Measurements from ENCODE around the gene OR10AD1. TPM values are rescaled to one million over a fixed set of nuclear protein-coding genes. Genes with fewer than 3 reads are reported as not detected.
"Not testable (repeated sequence)": the region's sequence is repeated elsewhere in the genome, so short reads cannot be mapped to it uniquely, and the experiment has no call there.

The OR10AD1 gene
- polyA plus RNA-seq, 2 donors, result not detected

- no peaks in the 10 kb centered on the region for H3K9me3 ChIP-seq (ENCODE audit: control insufficient read depth in 2 of 2, insufficient read depth in 1 of 2, low read depth in 1 of 2, low read length in 1 of 2)
These were observed 13.7 kb upstream of the OR10AD1 start for GRCh38 chr12:48216785-48217184.

DNA sequence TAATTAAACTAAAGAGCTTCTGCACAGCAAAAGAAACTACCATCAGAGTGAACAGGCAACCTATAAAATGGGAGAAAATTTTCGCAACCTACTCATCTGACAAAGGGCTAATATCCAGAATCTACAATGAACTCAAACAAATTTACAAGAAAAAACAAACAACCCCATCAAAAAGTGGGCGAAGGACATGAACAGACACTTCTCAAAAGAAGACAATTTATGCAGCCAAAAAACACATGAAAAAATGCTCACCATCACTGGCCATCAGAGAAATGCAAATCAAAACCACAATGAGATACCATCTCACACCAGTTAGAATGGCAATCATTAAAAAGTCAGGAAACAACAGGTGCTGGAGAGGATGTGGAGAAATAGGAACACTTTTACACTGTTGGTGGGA is 6.4 kb upstream of the OR10AD1 start:
- H3K4me1 ChIP-seq (ENCODE audit: control insufficient read depth in 2 of 2, insufficient read depth in 2 of 2, low read length in 1 of 2); H3K36me3 ChIP-seq (ENCODE audit: control insufficient read depth in 2 of 2, insufficient read depth in 2 of 2, low read length in 1 of 2); H3K9me3 ChIP-seq (ENCODE audit: control insufficient read depth in 2 of 2, insufficient read depth in 1 of 2, low read depth in 1 of 2, low read length in 1 of 2); H3K4me3 ChIP-seq (ENCODE audit: low read depth in 1 of 2, low read length in 2 of 2); H3K27ac ChIP-seq (ENCODE audit: low read depth in 2 of 2, low read length in 1 of 2); H3K27me3 ChIP-seq (ENCODE audit: control insufficient read depth in 1 of 2, insufficient read depth in 2 of 2, low read length in 2 of 2): not testable (repeated sequence)
- 90 to 100% methylated on average over 1 of the region's 2 CpGs for WGBS, 2 donors

More at GRCh38 chr12:48216785-48217184, 13.7 kb upstream of the OR10AD1 start:
- no peaks in the 10 kb centered on the region for H3K36me3 ChIP-seq (ENCODE audit: control insufficient read depth in 2 of 2, insufficient read depth in 2 of 2, low read length in 1 of 2)
- no peak overlapping the region for H3K27ac ChIP-seq (ENCODE audit: low read depth in 2 of 2, low read length in 1 of 2)
- no peaks in the 10 kb centered on the region for H3K4me1 ChIP-seq (ENCODE audit: control insufficient read depth in 2 of 2, insufficient read depth in 2 of 2, low read length in 1 of 2)
- H3K4me3 ChIP-seq (ENCODE audit: low read depth in 1 of 2, low read length in 2 of 2), result no peak overlapping the region
- H3K27me3 ChIP-seq (ENCODE audit: control insufficient read depth in 1 of 2, insufficient read depth in 2 of 2, low read length in 2 of 2), result no peaks in the 10 kb centered on the region

GRCh38 chr12:48202766-48203165 is 326 bp downstream of the OR10AD1 start:
- WGBS, 2 donors, result 86 to 92% methylated on average over 8 of the region's 8 CpGs
- H3K4me3 ChIP-seq (ENCODE audit: low read depth in 1 of 2, low read length in 2 of 2), result no peak overlapping the region
- peaks cover 0 to 1% of the 10 kb centered on the region in 2 donors for H3K36me3 ChIP-seq (ENCODE audit: control insufficient read depth in 2 of 2, insufficient read depth in 2 of 2, low read length in 1 of 2)
- no peaks in the 10 kb centered on the region for H3K4me1 ChIP-seq (ENCODE audit: control insufficient read depth in 2 of 2, insufficient read depth in 2 of 2, low read length in 1 of 2)
- H3K27me3 ChIP-seq (ENCODE audit: control insufficient read depth in 1 of 2, insufficient read depth in 2 of 2, low read length in 2 of 2), result no peaks in the 10 kb centered on the region
- H3K9me3 ChIP-seq (ENCODE audit: control insufficient read depth in 2 of 2, insufficient read depth in 1 of 2, low read depth in 1 of 2, low read length in 1 of 2), result peaks cover 0 to under 1% of the 10 kb centered on the region in 2 donors
- H3K27ac ChIP-seq (ENCODE audit: low read depth in 2 of 2, low read length in 1 of 2), result no peak overlapping the region

DNA sequence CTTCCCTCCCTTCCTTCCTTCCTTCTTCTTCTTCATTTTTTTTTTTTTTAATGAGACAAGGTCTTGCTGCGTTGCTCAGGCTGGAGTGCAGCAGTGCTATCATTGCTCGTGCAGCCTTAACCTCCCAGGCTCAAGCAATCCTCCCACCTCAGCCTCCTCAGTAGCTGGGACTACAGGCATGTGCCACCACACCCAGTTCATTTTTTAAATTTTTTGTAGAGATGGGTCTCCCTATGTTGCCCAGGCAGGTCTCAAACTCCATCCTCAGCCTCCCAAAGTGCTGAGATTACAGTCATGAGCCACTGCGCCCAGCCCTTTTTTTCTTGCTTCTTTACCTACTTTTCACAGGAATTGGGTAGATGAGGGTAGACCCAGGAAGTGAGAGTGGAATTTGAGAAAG is 1.6 kb downstream of the OR10AD1 start:
- no peaks in the 10 kb centered on the region for H3K27me3 ChIP-seq (ENCODE audit: control insufficient read depth in 1 of 2, insufficient read depth in 2 of 2, low read length in 2 of 2)
- H3K9me3 ChIP-seq (ENCODE audit: control insufficient read depth in 2 of 2, insufficient read depth in 1 of 2, low read depth in 1 of 2, low read length in 1 of 2), result no peaks in the 10 kb centered on the region
- no peaks in the 10 kb centered on the region for H3K4me1 ChIP-seq (ENCODE audit: control insufficient read depth in 2 of 2, insufficient read depth in 2 of 2, low read length in 1 of 2)
- no peak overlapping the region for H3K27ac ChIP-seq (ENCODE audit: low read depth in 2 of 2, low read length in 1 of 2)
- H3K4me3 ChIP-seq (ENCODE audit: low read depth in 1 of 2, low read length in 2 of 2), result no peak overlapping the region
- peaks cover 0 to 1% of the 10 kb centered on the region in 2 donors for H3K36me3 ChIP-seq (ENCODE audit: control insufficient read depth in 2 of 2, insufficient read depth in 2 of 2, low read length in 1 of 2)
- 92 to 97% methylated on average over 3 of the region's 3 CpGs for WGBS, 2 donors

GRCh38 chr12:48201091-48201490 is 2.0 kb downstream of the OR10AD1 start:
- H3K4me1 ChIP-seq (ENCODE audit: control insufficient read depth in 2 of 2, insufficient read depth in 2 of 2, low read length in 1 of 2), result no peaks in the 10 kb centered on the region
- H3K27me3 ChIP-seq (ENCODE audit: control insufficient read depth in 1 of 2, insufficient read depth in 2 of 2, low read length in 2 of 2), result no peaks in the 10 kb centered on the region
- no peak overlapping the region for H3K27ac ChIP-seq (ENCODE audit: low read depth in 2 of 2, low read length in 1 of 2)
- peaks cover 0 to 1% of the 10 kb centered on the region in 2 donors for H3K36me3 ChIP-seq (ENCODE audit: control insufficient read depth in 2 of 2, insufficient read depth in 2 of 2, low read length in 1 of 2)
- H3K4me3 ChIP-seq (ENCODE audit: low read depth in 1 of 2, low read length in 2 of 2), result no peak overlapping the region
- H3K9me3 ChIP-seq (ENCODE audit: control insufficient read depth in 2 of 2, insufficient read depth in 1 of 2, low read depth in 1 of 2, low read length in 1 of 2), result no peaks in the 10 kb centered on the region
- 89 to 91% methylated on average over 3 of the region's 3 CpGs for WGBS, 2 donors

DNA sequence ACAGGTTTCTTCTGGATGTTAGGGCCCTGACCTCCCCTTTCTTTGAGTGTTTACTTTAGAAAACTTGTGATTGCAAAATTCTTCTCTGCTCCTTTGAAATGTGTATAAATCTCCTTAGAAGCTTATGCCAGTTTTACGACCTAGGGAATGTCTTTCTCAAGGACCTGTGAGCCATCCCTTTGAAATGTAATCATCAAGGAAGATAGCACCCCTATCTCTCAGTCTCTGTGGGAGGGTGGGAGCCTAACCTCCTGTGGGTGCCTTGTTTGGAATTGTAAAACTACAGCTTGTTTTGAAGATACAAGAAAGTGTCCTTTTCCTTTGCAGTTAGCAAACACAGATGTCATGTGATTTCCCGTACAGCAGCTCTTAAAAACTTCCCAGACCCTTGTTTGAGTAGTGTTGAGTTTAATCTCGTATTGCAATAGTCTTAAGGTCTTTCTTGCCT is 3.3 kb downstream of the OR10AD1 start:
- H3K9me3 ChIP-seq (ENCODE audit: control insufficient read depth in 2 of 2, insufficient read depth in 1 of 2, low read depth in 1 of 2, low read length in 1 of 2), result no peaks in the 10 kb centered on the region
- H3K27me3 ChIP-seq (ENCODE audit: control insufficient read depth in 1 of 2, insufficient read depth in 2 of 2, low read length in 2 of 2), result no peaks in the 10 kb centered on the region
- no peaks in the 10 kb centered on the region for H3K4me1 ChIP-seq (ENCODE audit: control insufficient read depth in 2 of 2, insufficient read depth in 2 of 2, low read length in 1 of 2)
- 43 to 58% methylated on average over 3 of the region's 3 CpGs for WGBS, 2 donors
- peaks cover 0 to 1% of the 10 kb centered on the region in 2 donors for H3K36me3 ChIP-seq (ENCODE audit: control insufficient read depth in 2 of 2, insufficient read depth in 2 of 2, low read length in 1 of 2)
- no peak overlapping the region for H3K4me3 ChIP-seq (ENCODE audit: low read depth in 1 of 2, low read length in 2 of 2)
- peak overlapping the region in 1 of 2 donors; percentile 19 for H3K27ac ChIP-seq (ENCODE audit: low read depth in 2 of 2, low read length in 1 of 2)

DNA sequence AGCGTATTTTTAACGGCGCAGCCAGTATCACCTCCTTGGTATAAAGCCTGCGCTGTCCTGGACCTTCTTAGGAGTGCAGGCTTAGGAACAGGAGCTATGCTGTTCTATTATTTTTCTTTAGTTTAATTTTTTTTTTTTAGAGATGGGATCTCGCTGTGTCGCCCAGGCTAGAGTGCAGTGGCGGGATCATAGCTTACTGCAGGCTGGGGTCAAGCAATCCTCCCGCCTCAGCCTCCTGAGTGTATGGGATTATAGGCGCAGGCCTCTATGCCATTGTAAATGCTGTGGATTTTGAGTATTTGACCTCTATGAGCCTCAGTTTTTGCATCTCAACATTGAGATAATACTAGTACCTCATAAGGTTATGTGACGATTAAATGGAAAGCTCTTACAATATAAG is 4.1 kb downstream of the OR10AD1 start:
- 65 to 66% methylated on average over 10 of the region's 10 CpGs for WGBS, 2 donors
- Histone ChIP-seq H3K9me3 (ENCODE audit: control insufficient read depth in 2 of 2, insufficient read depth in 1 of 2, low read depth in 1 of 2, low read length in 1 of 2) (no peaks in the 10 kb centered on the region), H3K27ac (ENCODE audit: low read depth in 2 of 2, low read length in 1 of 2) (peak overlapping the region; percentile 98 to 99), H3K4me1 (ENCODE audit: control insufficient read depth in 2 of 2, insufficient read depth in 2 of 2, low read length in 1 of 2) (no peaks in the 10 kb centered on the region), H3K27me3 (ENCODE audit: control insufficient read depth in 1 of 2, insufficient read depth in 2 of 2, low read length in 2 of 2) (no peaks in the 10 kb centered on the region), H3K36me3 (ENCODE audit: control insufficient read depth in 2 of 2, insufficient read depth in 2 of 2, low read length in 1 of 2) (peaks cover 0 to 1% of the 10 kb centered on the region in 2 donors), H3K4me3 (ENCODE audit: low read depth in 1 of 2, low read length in 2 of 2) (peak overlapping the region; percentile 69 to 71)

GRCh38 chr12:48198672-48198971 is 4.5 kb downstream of the OR10AD1 start:
- no peaks in the 10 kb centered on the region for H3K9me3 ChIP-seq (ENCODE audit: control insufficient read depth in 2 of 2, insufficient read depth in 1 of 2, low read depth in 1 of 2, low read length in 1 of 2)
- H3K27me3 ChIP-seq (ENCODE audit: control insufficient read depth in 1 of 2, insufficient read depth in 2 of 2, low read length in 2 of 2), result no peaks in the 10 kb centered on the region
- H3K27ac ChIP-seq (ENCODE audit: low read depth in 2 of 2, low read length in 1 of 2), result peak overlapping the region; percentile 98 to 99
- H3K36me3 ChIP-seq (ENCODE audit: control insufficient read depth in 2 of 2, insufficient read depth in 2 of 2, low read length in 1 of 2), result peaks cover 0 to 1% of the 10 kb centered on the region in 2 donors
- 8 to 12% methylated on average over 26 of the region's 26 CpGs for WGBS, 2 donors
- no peaks in the 10 kb centered on the region for H3K4me1 ChIP-seq (ENCODE audit: control insufficient read depth in 2 of 2, insufficient read depth in 2 of 2, low read length in 1 of 2)
- peak overlapping the region; percentile 69 to 71 for H3K4me3 ChIP-seq (ENCODE audit: low read depth in 1 of 2, low read length in 2 of 2)

DNA sequence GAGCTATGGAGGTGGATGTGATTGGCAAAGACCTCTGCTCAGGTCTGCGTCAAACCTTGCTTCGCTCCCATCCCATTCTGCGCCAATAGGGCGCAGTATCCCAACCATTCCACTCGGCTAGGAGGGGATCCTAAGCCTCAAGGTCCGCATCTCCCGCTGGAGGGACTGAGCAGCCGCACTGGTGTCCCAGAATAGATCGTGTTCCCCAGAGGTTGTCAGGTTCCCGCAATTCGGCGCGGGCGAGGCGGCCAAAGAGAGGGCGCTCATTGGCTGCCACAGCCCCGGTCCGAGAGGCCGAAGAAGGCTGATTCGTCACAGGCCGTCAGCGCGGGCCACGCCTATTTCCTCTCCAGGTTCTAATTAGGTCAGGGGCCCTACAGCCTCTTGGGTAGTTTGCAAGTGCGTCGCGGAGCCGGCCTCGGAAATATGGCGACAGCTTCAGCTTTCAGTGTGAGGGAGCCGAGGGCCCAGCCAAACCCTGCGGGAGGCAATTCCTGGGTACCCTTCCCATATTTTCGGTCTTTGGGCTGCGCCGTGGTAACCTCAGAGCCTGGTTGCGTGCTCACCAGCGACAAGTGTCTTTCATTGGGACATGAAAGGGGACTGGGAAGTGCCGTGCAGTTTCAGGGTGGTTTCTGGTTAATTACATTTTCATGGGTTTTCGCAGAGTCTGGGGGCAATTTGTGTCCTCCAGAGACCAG is 5.0 kb downstream of the OR10AD1 start:
- H3K4me3 ChIP-seq (ENCODE audit: low read depth in 1 of 2, low read length in 2 of 2), result peak overlapping the region; percentile 69 to 71
- 1% methylated on average over 39 of the region's 39 CpGs for WGBS, 2 donors

GRCh38 chr12:48197549-48197970 is 5.5 kb downstream of the OR10AD1 start:
- H3K27ac ChIP-seq (ENCODE audit: low read depth in 2 of 2, low read length in 1 of 2), result peak overlapping the region; percentile 98 to 99
- H3K9me3 ChIP-seq (ENCODE audit: control insufficient read depth in 2 of 2, insufficient read depth in 1 of 2, low read depth in 1 of 2, low read length in 1 of 2), result no peaks in the 10 kb centered on the region
- H3K4me1 ChIP-seq (ENCODE audit: control insufficient read depth in 2 of 2, insufficient read depth in 2 of 2, low read length in 1 of 2), result no peaks in the 10 kb centered on the region
- whole genome bisulfite sequencing, 2 donors, result 0% methylated on average over 10 of the region's 10 CpGs
- H3K36me3 ChIP-seq (ENCODE audit: control insufficient read depth in 2 of 2, insufficient read depth in 2 of 2, low read length in 1 of 2), result peaks cover 0 to 1% of the 10 kb centered on the region in 2 donors
- no peaks in the 10 kb centered on the region for H3K27me3 ChIP-seq (ENCODE audit: control insufficient read depth in 1 of 2, insufficient read depth in 2 of 2, low read length in 2 of 2)
- H3K4me3 ChIP-seq (ENCODE audit: low read depth in 1 of 2, low read length in 2 of 2), result peak overlapping the region; percentile 69 to 71

More for the DNA sequence above, 5.0 kb downstream of the OR10AD1 start:
- H3K36me3 ChIP-seq (ENCODE audit: control insufficient read depth in 2 of 2, insufficient read depth in 2 of 2, low read length in 1 of 2), result peaks cover 0 to 1% of the 10 kb centered on the region in 2 donors
- H3K27ac ChIP-seq (ENCODE audit: low read depth in 2 of 2, low read length in 1 of 2), result peak overlapping the region; percentile 98 to 99
- no peaks in the 10 kb centered on the region for H3K9me3 ChIP-seq (ENCODE audit: control insufficient read depth in 2 of 2, insufficient read depth in 1 of 2, low read depth in 1 of 2, low read length in 1 of 2)
- H3K27me3 ChIP-seq (ENCODE audit: control insufficient read depth in 1 of 2, insufficient read depth in 2 of 2, low read length in 2 of 2), result no peaks in the 10 kb centered on the region
- no peaks in the 10 kb centered on the region for H3K4me1 ChIP-seq (ENCODE audit: control insufficient read depth in 2 of 2, insufficient read depth in 2 of 2, low read length in 1 of 2)

Data from esophagus (tissue), 2 donors.